GM21423 (cell line): ENCODE data around the gene CTAGE9.

Experiments
- ATAC-seq: cut with Tn5 transposase; IDR thresholded peaks from one replicate; pipeline ENCODE4 v1.9.1; 2021; ENCODE audit warnings: mild to moderate bottlenecking, moderate library complexity; ENCODE audit not compliant: unreplicated experiment

Gene CTAGE9

GRCh38 chr6:131673184-131673583 lies 37.6 kb downstream of the CTAGE9 start:
- ATAC-seq: no peak

- ATAC-seq: no peak
These were observed 40.9 kb downstream of the CTAGE9 start for GRCh38 chr6:131669891-131670290.

GRCh38 chr6:131663578-131664165 lies 47.1 kb downstream of the CTAGE9 start:
- ATAC-seq: no peak

- ATAC-seq: no peak
These were observed 50.6 kb downstream of the CTAGE9 start for GRCh38 chr6:131660195-131660594.
